ENCODE measurements around the gene LENEP.

GRCh38 chr1:155000411-155000725, 7.0 kb downstream of the LENEP start:
- TF ChIP-seq CREB1 (IDR thresholded peaks at IDR 0.05), result no peak
- no peak for TF ChIP-seq CTCF (IDR thresholded peaks at IDR 0.05; ENCODE audit: control extremely low read depth in 1 of 3, insufficient read depth in 1 of 3, low read depth in 1 of 3, low read length in 3 of 3)
- no peak for TF ChIP-seq RNF2 (IDR thresholded peaks at IDR 0.05; ENCODE audit: borderline replicate concordance, low read depth, low read length, missing control alignments, poor library complexity, severe bottlenecking)
- TF ChIP-seq KDM5A (IDR thresholded peaks at IDR 0.05; ENCODE audit: low read length), result no peak
- no peak for TF ChIP-seq YY1 (IDR thresholded peaks at IDR 0.05; ENCODE audit: low read depth, low read length)
- TF ChIP-seq POLR2A (IDR thresholded peaks at IDR 0.05; ENCODE audit: control extremely low read depth in 1 of 2, low read depth in 2 of 2, low read length in 2 of 2), result no peak
